ENCODE results near the gene ARID3B. TPM values are rescaled to one million over a fixed set of nuclear protein-coding genes. Genes with fewer than 3 reads are reported as not detected.
"Not testable (repeated sequence)": the region's sequence is repeated elsewhere in the genome, so short reads cannot be mapped to it uniquely, and the experiment has no call there.

The ARID3B gene
- polyA plus RNA-seq, 2 donors, result 2.6 to 5.0 TPM

DNA sequence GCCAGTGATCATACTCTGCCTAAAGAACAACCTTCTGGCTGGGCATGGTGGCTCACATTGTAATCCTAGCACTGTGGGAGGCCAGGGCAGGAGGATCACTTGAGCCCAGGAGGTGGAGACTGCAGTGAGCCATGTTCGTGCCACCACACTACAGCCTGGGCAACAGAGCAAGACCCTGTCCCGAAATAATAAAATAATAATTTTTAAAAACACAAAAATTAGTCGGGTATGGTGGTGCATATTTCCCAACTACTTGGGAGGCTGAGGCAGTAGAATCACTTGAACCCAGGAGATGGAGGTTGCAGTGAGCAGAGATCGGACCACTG lies 34.5 kb upstream of the ARID3B start:
- Histone ChIP-seq H3K27me3 (ENCODE audit: control insufficient read depth in 1 of 2, insufficient read depth in 2 of 2, low read length in 2 of 2) (no peaks in the 10 kb centered on the region), H3K9me3 (ENCODE audit: control insufficient read depth in 2 of 2, insufficient read depth in 1 of 2, low read depth in 1 of 2, low read length in 1 of 2) (no peaks in the 10 kb centered on the region), H3K27ac (ENCODE audit: low read depth in 2 of 2, low read length in 1 of 2) (no peak overlapping the region), H3K4me3 (ENCODE audit: low read depth in 1 of 2, low read length in 2 of 2) (no peak overlapping the region), H3K4me1 (ENCODE audit: control insufficient read depth in 2 of 2, insufficient read depth in 2 of 2, low read length in 1 of 2) (no peaks in the 10 kb centered on the region), H3K36me3 (ENCODE audit: control insufficient read depth in 2 of 2, insufficient read depth in 2 of 2, low read length in 1 of 2) (peaks cover 0 to 3% of the 10 kb centered on the region in 2 donors)
- 94 to 96% methylated on average over 4 of the region's 4 CpGs for WGBS, 2 donors

DNA sequence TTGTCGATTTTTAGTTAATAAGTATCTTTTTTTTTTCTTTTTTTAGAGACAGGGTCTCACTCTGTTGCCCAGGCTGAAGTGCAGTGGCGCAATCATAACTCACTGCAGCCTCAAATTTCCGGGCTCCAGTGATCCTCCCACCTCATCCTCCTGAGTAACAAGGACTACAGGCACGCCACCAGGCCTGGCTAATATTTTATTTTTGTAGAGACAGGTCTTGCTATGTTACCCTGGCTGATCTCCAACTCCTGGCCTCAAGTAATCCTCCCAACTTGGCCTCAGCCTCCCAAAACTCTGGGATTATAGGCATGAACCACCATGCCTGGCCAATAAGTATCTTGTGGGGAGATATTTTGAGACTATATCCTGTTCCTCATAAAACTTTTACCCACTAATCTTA lies 29.4 kb upstream of the ARID3B start:
- no peaks in the 10 kb centered on the region for H3K27me3 ChIP-seq (ENCODE audit: control insufficient read depth in 1 of 2, insufficient read depth in 2 of 2, low read length in 2 of 2)
- no peaks in the 10 kb centered on the region for H3K9me3 ChIP-seq (ENCODE audit: control insufficient read depth in 2 of 2, insufficient read depth in 1 of 2, low read depth in 1 of 2, low read length in 1 of 2)
- no peaks in the 10 kb centered on the region for H3K4me1 ChIP-seq (ENCODE audit: control insufficient read depth in 2 of 2, insufficient read depth in 2 of 2, low read length in 1 of 2)
- no peak overlapping the region for H3K27ac ChIP-seq (ENCODE audit: low read depth in 2 of 2, low read length in 1 of 2)
- 75% methylated on average over 4 of the region's 4 CpGs for WGBS, 2 donors
- H3K4me3 ChIP-seq (ENCODE audit: low read depth in 1 of 2, low read length in 2 of 2), result no peak overlapping the region
- no peaks in the 10 kb centered on the region for H3K36me3 ChIP-seq (ENCODE audit: control insufficient read depth in 2 of 2, insufficient read depth in 2 of 2, low read length in 1 of 2)

DNA sequence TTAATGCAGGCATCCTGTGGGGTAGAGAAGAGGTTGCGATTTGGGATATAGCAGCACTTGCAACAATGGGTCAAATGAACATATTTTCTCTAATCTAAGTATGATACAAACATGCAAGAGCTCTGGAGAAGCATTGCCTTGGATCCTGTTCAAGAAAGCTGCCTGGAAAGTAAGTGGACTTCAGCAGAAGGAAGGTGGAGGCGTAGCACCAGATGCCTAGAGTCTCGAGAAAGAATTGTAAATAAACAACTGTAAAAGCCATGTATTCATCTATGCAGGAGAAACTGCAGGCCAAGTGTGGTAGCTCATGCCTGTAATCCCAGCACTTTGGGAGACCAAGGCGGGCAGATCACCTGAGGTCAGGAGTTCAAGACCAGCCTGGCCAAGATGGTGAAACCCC lies 27.0 kb upstream of the ARID3B start:
- H3K9me3 ChIP-seq (ENCODE audit: control insufficient read depth in 2 of 2, insufficient read depth in 1 of 2, low read depth in 1 of 2, low read length in 1 of 2); H3K27ac ChIP-seq (ENCODE audit: low read depth in 2 of 2, low read length in 1 of 2); H3K4me3 ChIP-seq (ENCODE audit: low read depth in 1 of 2, low read length in 2 of 2); H3K4me1 ChIP-seq (ENCODE audit: control insufficient read depth in 2 of 2, insufficient read depth in 2 of 2, low read length in 1 of 2); H3K27me3 ChIP-seq (ENCODE audit: control insufficient read depth in 1 of 2, insufficient read depth in 2 of 2, low read length in 2 of 2); H3K36me3 ChIP-seq (ENCODE audit: control insufficient read depth in 2 of 2, insufficient read depth in 2 of 2, low read length in 1 of 2): not testable (repeated sequence)
- WGBS, 2 donors, result 67 to 76% methylated on average over 4 of the region's 4 CpGs

DNA sequence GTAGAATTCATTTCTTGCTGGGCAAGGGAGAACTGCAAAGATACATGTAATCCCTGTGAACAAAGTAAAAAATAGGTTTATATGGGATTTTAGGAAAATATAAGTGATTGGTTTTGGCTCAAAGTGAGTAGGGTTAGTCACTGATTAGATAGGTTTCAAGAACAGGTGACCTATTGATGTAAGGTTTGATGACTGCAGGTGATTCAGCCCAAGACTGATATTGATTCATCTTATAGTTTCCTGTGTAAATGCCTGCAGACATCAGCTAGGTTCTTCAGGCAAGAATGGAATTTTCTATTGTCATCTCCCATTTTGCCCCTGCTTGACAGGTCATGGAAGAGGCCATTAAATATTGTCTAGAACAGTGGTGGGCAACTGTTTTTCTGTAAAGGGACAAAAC lies 23.9 kb upstream of the ARID3B start:
- Histone ChIP-seq H3K36me3 (ENCODE audit: control insufficient read depth in 2 of 2, insufficient read depth in 2 of 2, low read length in 1 of 2) (no peaks in the 10 kb centered on the region), H3K4me3 (ENCODE audit: low read depth in 1 of 2, low read length in 2 of 2) (no peak overlapping the region), H3K27ac (ENCODE audit: low read depth in 2 of 2, low read length in 1 of 2) (no peak overlapping the region), H3K27me3 (ENCODE audit: control insufficient read depth in 1 of 2, insufficient read depth in 2 of 2, low read length in 2 of 2) (no peaks in the 10 kb centered on the region), H3K9me3 (ENCODE audit: control insufficient read depth in 2 of 2, insufficient read depth in 1 of 2, low read depth in 1 of 2, low read length in 1 of 2) (no peaks in the 10 kb centered on the region), H3K4me1 (ENCODE audit: control insufficient read depth in 2 of 2, insufficient read depth in 2 of 2, low read length in 1 of 2) (no peaks in the 10 kb centered on the region)

DNA sequence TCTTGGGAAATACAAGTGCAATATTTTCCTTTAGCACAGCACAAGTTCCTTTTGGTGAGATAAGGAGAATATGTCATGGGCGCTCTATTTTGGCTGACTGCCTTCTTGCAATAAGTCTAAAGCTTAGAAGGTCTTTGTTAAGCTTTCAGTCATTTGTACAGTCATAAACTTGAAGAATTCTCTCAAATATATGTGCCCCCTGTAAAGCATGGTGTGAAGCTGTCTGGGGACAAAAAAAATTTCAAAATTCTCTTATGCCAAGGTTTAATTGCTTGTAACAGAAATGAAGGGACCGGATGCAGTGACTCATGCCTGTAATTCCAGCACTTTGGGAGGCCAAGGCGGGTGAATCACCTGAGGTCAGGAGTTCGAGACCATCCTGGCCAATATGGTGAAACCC lies 21.7 kb upstream of the ARID3B start:
- Histone ChIP-seq H3K4me3 (ENCODE audit: low read depth in 1 of 2, low read length in 2 of 2) (no peak overlapping the region), H3K36me3 (ENCODE audit: control insufficient read depth in 2 of 2, insufficient read depth in 2 of 2, low read length in 1 of 2) (no peaks in the 10 kb centered on the region), H3K9me3 (ENCODE audit: control insufficient read depth in 2 of 2, insufficient read depth in 1 of 2, low read depth in 1 of 2, low read length in 1 of 2) (no peaks in the 10 kb centered on the region), H3K27me3 (ENCODE audit: control insufficient read depth in 1 of 2, insufficient read depth in 2 of 2, low read length in 2 of 2) (no peaks in the 10 kb centered on the region), H3K4me1 (ENCODE audit: control insufficient read depth in 2 of 2, insufficient read depth in 2 of 2, low read length in 1 of 2) (no peaks in the 10 kb centered on the region), H3K27ac (ENCODE audit: low read depth in 2 of 2, low read length in 1 of 2) (no peak overlapping the region)
- WGBS, 2 donors, result 80 to 83% methylated on average over 4 of the region's 4 CpGs

DNA sequence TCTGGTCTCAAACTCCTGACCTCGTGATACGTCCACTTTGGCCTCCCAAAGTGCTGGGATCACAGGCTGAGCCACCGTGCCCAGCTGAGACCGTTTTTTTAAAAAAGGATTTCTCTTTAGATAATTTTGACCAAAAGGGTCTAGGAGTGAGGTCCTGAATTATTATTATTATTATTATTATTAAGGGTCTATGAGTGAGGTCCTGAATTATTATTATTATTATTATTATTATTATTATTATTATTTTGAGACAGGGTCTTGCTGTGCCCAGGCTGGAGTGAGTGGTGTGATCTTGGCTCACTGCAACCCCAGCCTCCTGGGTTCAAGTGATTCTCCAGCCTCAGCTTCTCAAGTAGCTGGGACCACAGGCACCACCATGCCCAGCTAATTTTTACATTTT lies 20.6 kb upstream of the ARID3B start:
- H3K9me3 ChIP-seq (ENCODE audit: control insufficient read depth in 2 of 2, insufficient read depth in 1 of 2, low read depth in 1 of 2, low read length in 1 of 2), result no peaks in the 10 kb centered on the region
- no peaks in the 10 kb centered on the region for H3K27me3 ChIP-seq (ENCODE audit: control insufficient read depth in 1 of 2, insufficient read depth in 2 of 2, low read length in 2 of 2)
- no peaks in the 10 kb centered on the region for H3K4me1 ChIP-seq (ENCODE audit: control insufficient read depth in 2 of 2, insufficient read depth in 2 of 2, low read length in 1 of 2)
- H3K4me3 ChIP-seq (ENCODE audit: low read depth in 1 of 2, low read length in 2 of 2), result no peak overlapping the region
- H3K36me3 ChIP-seq (ENCODE audit: control insufficient read depth in 2 of 2, insufficient read depth in 2 of 2, low read length in 1 of 2), result no peaks in the 10 kb centered on the region
- H3K27ac ChIP-seq (ENCODE audit: low read depth in 2 of 2, low read length in 1 of 2), result no peak overlapping the region
- 95% methylated on average over 4 of the region's 4 CpGs for WGBS, 2 donors

DNA sequence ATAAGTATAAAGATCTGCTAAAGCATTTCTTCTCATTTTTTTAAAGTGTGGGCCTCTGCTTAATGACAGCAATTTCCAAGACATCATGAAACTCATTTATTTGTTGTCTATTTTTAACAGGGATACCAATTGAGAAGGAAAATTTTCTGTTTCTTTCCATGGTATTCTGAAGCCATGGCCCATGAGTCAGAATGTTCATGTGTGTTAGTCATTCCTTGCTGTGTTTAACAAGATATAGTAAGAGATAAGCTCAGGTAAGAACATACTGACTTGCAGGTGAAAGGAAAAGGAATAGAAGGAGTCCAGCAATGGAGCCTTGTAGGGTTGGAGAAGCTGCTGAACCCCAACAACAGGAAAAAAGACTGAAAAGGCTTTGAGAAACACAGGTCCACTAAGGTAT lies 17.0 kb upstream of the ARID3B start:
- no peak overlapping the region for H3K27ac ChIP-seq (ENCODE audit: low read depth in 2 of 2, low read length in 1 of 2)
- no peaks in the 10 kb centered on the region for H3K9me3 ChIP-seq (ENCODE audit: control insufficient read depth in 2 of 2, insufficient read depth in 1 of 2, low read depth in 1 of 2, low read length in 1 of 2)
- no peaks in the 10 kb centered on the region for H3K4me1 ChIP-seq (ENCODE audit: control insufficient read depth in 2 of 2, insufficient read depth in 2 of 2, low read length in 1 of 2)
- no peaks in the 10 kb centered on the region for H3K27me3 ChIP-seq (ENCODE audit: control insufficient read depth in 1 of 2, insufficient read depth in 2 of 2, low read length in 2 of 2)
- no peak overlapping the region for H3K4me3 ChIP-seq (ENCODE audit: low read depth in 1 of 2, low read length in 2 of 2)
- no peaks in the 10 kb centered on the region for H3K36me3 ChIP-seq (ENCODE audit: control insufficient read depth in 2 of 2, insufficient read depth in 2 of 2, low read length in 1 of 2)

DNA sequence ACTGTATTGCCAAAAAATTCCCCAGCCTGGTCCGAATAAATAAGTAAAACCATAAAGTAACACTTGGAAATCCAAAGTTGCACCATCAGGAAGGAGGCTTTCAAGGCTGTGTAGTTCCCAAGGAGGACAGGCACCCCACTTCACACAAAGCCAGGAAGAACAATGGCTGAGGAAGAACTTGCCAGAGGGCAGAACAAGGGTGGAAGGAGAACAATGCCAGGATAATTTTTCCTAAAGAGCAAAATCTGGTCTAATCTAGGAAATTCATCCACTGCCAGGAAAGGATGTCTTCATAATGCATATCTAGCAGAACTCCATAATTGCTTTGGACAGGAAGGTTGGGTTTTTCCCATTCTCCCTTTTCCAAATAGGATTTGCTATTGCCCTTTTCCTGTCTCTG lies 15.7 kb upstream of the ARID3B start:
- WGBS, 2 donors, result 37 to 47% methylated on average over 1 of the region's 1 CpG

DNA sequence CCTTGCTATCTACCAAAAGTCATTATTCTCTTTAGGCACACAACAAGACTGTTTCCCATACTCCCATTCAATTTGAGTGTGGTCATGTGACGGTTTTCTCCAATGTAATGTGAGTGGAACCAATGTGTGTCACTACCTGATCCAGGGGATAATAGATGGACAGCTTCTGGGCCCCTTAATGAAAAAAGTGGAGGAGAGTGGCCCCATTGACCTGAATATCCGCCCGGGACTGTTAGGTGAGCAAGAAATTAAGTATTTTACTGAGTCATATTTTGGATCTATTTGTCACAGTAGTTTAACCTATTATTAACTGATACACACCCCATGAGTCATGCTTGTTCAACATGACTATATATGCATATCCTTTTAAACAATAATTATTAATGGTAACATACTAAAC lies 15.1 kb upstream of the ARID3B start:
- Histone ChIP-seq H3K4me1 (ENCODE audit: control insufficient read depth in 2 of 2, insufficient read depth in 2 of 2, low read length in 1 of 2) (no peaks in the 10 kb centered on the region), H3K27me3 (ENCODE audit: control insufficient read depth in 1 of 2, insufficient read depth in 2 of 2, low read length in 2 of 2) (no peaks in the 10 kb centered on the region)
- 36 to 48% methylated on average over 3 of the region's 3 CpGs for WGBS, 2 donors

More for the DNA sequence above, 15.7 kb upstream of the ARID3B start:
- H3K27ac ChIP-seq (ENCODE audit: low read depth in 2 of 2, low read length in 1 of 2), result no peak overlapping the region
- H3K36me3 ChIP-seq (ENCODE audit: control insufficient read depth in 2 of 2, insufficient read depth in 2 of 2, low read length in 1 of 2), result no peaks in the 10 kb centered on the region
- no peaks in the 10 kb centered on the region for H3K9me3 ChIP-seq (ENCODE audit: control insufficient read depth in 2 of 2, insufficient read depth in 1 of 2, low read depth in 1 of 2, low read length in 1 of 2)
- H3K4me3 ChIP-seq (ENCODE audit: low read depth in 1 of 2, low read length in 2 of 2), result no peak overlapping the region
- no peaks in the 10 kb centered on the region for H3K4me1 ChIP-seq (ENCODE audit: control insufficient read depth in 2 of 2, insufficient read depth in 2 of 2, low read length in 1 of 2)
- H3K27me3 ChIP-seq (ENCODE audit: control insufficient read depth in 1 of 2, insufficient read depth in 2 of 2, low read length in 2 of 2), result no peaks in the 10 kb centered on the region

DNA sequence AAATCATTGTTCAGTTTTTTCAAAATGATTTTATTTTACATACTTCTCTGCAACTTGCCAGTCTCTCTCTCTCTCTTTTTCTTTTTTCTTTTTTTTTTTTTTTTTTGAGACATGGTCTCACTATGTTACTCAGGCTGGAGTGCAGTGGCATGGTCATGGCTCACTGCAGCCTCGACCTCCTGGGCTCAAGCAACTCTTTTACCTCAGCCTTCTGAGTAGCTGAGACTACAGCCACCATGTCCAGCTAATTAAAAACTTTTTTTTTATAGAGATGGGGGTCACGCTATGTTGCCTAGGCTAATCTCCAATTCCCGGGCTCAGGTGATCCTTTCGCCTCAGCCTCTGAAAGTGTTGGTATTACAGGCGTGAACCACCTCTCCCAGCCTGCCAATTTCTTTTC lies 12.1 kb upstream of the ARID3B start:
- no peaks in the 10 kb centered on the region for H3K4me1 ChIP-seq (ENCODE audit: control insufficient read depth in 2 of 2, insufficient read depth in 2 of 2, low read length in 1 of 2)
- WGBS, 2 donors, result 70 to 73% methylated on average over 5 of the region's 5 CpGs

More for the DNA sequence above, 15.1 kb upstream of the ARID3B start:
- Histone ChIP-seq H3K9me3 (ENCODE audit: control insufficient read depth in 2 of 2, insufficient read depth in 1 of 2, low read depth in 1 of 2, low read length in 1 of 2) (no peaks in the 10 kb centered on the region), H3K4me3 (ENCODE audit: low read depth in 1 of 2, low read length in 2 of 2) (no peak overlapping the region), H3K36me3 (ENCODE audit: control insufficient read depth in 2 of 2, insufficient read depth in 2 of 2, low read length in 1 of 2) (no peaks in the 10 kb centered on the region), H3K27ac (ENCODE audit: low read depth in 2 of 2, low read length in 1 of 2) (no peak overlapping the region)

More for the DNA sequence above, 12.1 kb upstream of the ARID3B start:
- no peak overlapping the region for H3K4me3 ChIP-seq (ENCODE audit: low read depth in 1 of 2, low read length in 2 of 2)
- no peaks in the 10 kb centered on the region for H3K9me3 ChIP-seq (ENCODE audit: control insufficient read depth in 2 of 2, insufficient read depth in 1 of 2, low read depth in 1 of 2, low read length in 1 of 2)
- H3K36me3 ChIP-seq (ENCODE audit: control insufficient read depth in 2 of 2, insufficient read depth in 2 of 2, low read length in 1 of 2), result no peaks in the 10 kb centered on the region
- H3K27me3 ChIP-seq (ENCODE audit: control insufficient read depth in 1 of 2, insufficient read depth in 2 of 2, low read length in 2 of 2), result no peaks in the 10 kb centered on the region
- H3K27ac ChIP-seq (ENCODE audit: low read depth in 2 of 2, low read length in 1 of 2), result no peak overlapping the region

All from esophagus (tissue), 2 donors.